Right renal pelvis (tissue), 4 donors: Measurements from ENCODE around the gene TEAD1. TPM values are rescaled to one million over a fixed set of nuclear protein-coding genes. Genes with fewer than 3 reads are reported as not detected.
A peak's percentile ranks its signal among the peaks of the same experiment; 100 is the strongest.

Source experiments
- DNase-seq, 4 donors: peaks; one replicate each; pipeline ENCODE4 v3.0.0-alpha.2; 2013; ENCODE audit warnings: low read depth in 4 of 4, low spot score in 3 of 4, missing footprints in 1 of 4
- polyA plus RNA-seq, 4 donors: library from polyadenylated mRNA; unstranded; fragments of 120-200 nt; gene quantifications; one replicate each; pipeline ENCODE4 v1.2.1, GENCODE V29; 2013; ENCODE audit not compliant: insufficient read length in 4 of 4

Gene TEAD1
- 10 to 100 TPM; 79.7 to 89.2 (median 87.6) TPM for polyA plus RNA-seq

GRCh38 chr11:12673924-12674570, at the start of gene TEAD1:
Gene TEAD1, plus strand, starts transcription at chr11:12674421.
- peak; percentile 86 to 94 (median 88) for DNase-seq

GRCh38 chr11:12624595-12624994, 49.6 kb upstream of the TEAD1 start:
- DNase-seq, result no peak

- DNase-seq, result no peak
Observed at GRCh38 chr11:12625438-12626071, 48.7 kb upstream of the TEAD1 start.

GRCh38 chr11:12626616-12627015, 47.6 kb upstream of the TEAD1 start:
- no peak for DNase-seq

GRCh38 chr11:12628314-12628713, 45.9 kb upstream of the TEAD1 start:
- no peak for DNase-seq

- DNase-seq, result no peak
Observed at GRCh38 chr11:12629601-12630313, 44.5 kb upstream of the TEAD1 start.

- DNase-seq, result no peak
Observed at GRCh38 chr11:12631651-12632050, 42.6 kb upstream of the TEAD1 start.

- no peak for DNase-seq
Observed at GRCh38 chr11:12634329-12634728, 39.9 kb upstream of the TEAD1 start.

- no peak for DNase-seq
Observed at GRCh38 chr11:12636871-12637410, 37.3 kb upstream of the TEAD1 start.

- no peak for DNase-seq
Observed at GRCh38 chr11:12639388-12639787, 34.8 kb upstream of the TEAD1 start.

- DNase-seq, result no peak
Observed at GRCh38 chr11:12640355-12640754, 33.9 kb upstream of the TEAD1 start.

GRCh38 chr11:12640926-12641849, 33.0 kb upstream of the TEAD1 start:
- no peak for DNase-seq

GRCh38 chr11:12642040-12642439, 32.2 kb upstream of the TEAD1 start:
- no peak for DNase-seq

GRCh38 chr11:12642806-12643428, 31.3 kb upstream of the TEAD1 start:
- peak in 1 of 4 donors; percentile 32 for DNase-seq

- DNase-seq, result no peak
Observed at GRCh38 chr11:12646478-12646877, 27.7 kb upstream of the TEAD1 start.

- DNase-seq, result no peak
Observed at GRCh38 chr11:12653729-12654128, 20.5 kb upstream of the TEAD1 start.

- DNase-seq, result no peak
Observed at GRCh38 chr11:12655842-12656241, 18.4 kb upstream of the TEAD1 start.

- no peak for DNase-seq
Observed at GRCh38 chr11:12657336-12657735, 16.9 kb upstream of the TEAD1 start.

- no peak for DNase-seq
Observed at GRCh38 chr11:12657981-12658380, 16.2 kb upstream of the TEAD1 start.

GRCh38 chr11:12662101-12662689, 12.0 kb upstream of the TEAD1 start:
- no peak for DNase-seq
